ENCODE results near the gene GDF10.

DNA sequence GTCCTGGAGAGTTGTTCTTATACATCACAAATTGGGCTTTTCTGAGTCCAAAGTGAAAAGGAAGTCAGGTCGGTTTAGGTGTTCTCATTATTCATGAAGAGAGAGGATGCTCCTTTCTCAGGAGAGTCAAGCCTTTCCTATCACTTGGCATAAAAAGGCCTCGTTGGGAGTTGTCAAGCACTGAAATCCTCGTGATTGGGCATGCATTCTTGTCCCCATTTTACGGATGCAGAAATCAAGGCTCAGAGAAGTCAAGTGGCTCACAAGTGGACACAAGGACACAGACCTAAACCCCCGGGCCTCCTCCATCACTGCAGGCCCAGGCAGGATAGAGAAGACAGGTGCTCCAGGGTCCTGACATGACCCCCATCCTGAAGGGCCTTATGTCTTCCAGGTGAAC lies 56.7 kb downstream of the GDF10 start:
- no peak for TF ChIP-seq KLF16 (tag by site-specific recombination; IDR thresholded peaks at IDR 0.05)
- no peak for TF ChIP-seq ZNF670 (tag by site-specific recombination; IDR thresholded peaks at IDR 0.05; ENCODE audit: low read depth)
